ENCODE data around the gene WDR70. TPM values are rescaled to one million over a fixed set of nuclear protein-coding genes. Genes with fewer than 3 reads are reported as not detected.
"Not testable (repeated sequence)": the region's sequence is repeated elsewhere in the genome, so short reads cannot be mapped to it uniquely, and the experiment has no call there.

The WDR70 gene
- total RNA-seq, 1 experiment from 2014 or later, result 55.2 TPM

DNA sequence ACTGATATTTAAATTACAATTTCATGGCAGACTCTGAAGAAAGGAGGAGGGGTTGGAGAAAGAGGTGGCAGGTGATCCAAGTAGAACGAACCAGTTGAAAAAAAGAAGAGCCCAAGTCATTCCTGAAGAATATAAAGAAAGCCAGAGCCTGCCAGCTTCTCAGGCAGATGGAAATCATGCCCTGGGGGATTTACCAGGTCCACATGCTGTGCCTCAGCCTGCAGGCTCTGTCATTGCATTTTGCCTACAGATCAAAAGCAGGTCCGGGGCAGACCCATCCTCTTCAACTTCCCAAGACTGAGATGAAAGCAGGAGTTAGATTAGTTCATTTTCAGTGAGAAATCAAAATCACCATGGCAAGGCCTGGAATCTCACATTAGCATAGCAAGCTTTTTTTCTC is 412.2 kb downstream of the WDR70 start:
- Histone ChIP-seq H3K4me1 (ENCODE audit: insufficient read depth, low read length, poor library complexity, severe bottlenecking) (no peaks in the 10 kb centered on the region), H3K27me3 (replicated peaks; ENCODE audit: insufficient read depth, low read depth, low read length, poor library complexity) (no peaks in the 10 kb centered on the region), H3K4me3 (ENCODE audit: low read depth, low read length, poor library complexity, severe bottlenecking) (no peak overlapping the region), H3K36me3 (ENCODE audit: insufficient read depth, low read length, poor library complexity, severe bottlenecking) (no peaks in the 10 kb centered on the region), H3K9me3 (ENCODE audit: low read depth, low read length, poor library complexity, severe bottlenecking) (peaks cover 3% of the 10 kb centered on the region), H3K27ac (ENCODE audit: low read depth, low read length, poor library complexity, severe bottlenecking) (no peak overlapping the region)
- no peak for TF ChIP-seq EZH2 (IDR thresholded peaks at IDR 0.05; ENCODE audit: borderline replicate concordance, low read depth, low read length, poor library complexity, severe bottlenecking)
- TF ChIP-seq, protein P1, sequence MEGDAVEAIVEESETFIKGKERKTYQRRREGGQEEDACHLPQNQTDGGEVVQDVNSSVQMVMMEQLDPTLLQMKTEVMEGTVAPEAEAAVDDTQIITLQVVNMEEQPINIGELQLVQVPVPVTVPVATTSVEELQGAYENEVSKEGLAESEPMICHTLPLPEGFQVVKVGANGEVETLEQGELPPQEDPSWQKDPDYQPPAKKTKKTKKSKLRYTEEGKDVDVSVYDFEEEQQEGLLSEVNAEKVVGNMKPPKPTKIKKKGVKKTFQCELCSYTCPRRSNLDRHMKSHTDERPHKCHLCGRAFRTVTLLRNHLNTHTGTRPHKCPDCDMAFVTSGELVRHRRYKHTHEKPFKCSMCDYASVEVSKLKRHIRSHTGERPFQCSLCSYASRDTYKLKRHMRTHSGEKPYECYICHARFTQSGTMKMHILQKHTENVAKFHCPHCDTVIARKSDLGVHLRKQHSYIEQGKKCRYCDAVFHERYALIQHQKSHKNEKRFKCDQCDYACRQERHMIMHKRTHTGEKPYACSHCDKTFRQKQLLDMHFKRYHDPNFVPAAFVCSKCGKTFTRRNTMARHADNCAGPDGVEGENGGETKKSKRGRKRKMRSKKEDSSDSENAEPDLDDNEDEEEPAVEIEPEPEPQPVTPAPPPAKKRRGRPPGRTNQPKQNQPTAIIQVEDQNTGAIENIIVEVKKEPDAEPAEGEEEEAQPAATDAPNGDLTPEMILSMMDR (conservative IDR thresholded peaks at IDR 0.05; ENCODE audit: low read depth, low read length), result no peak
- intact Hi-C loops (cut with micrococcal nuclease; ENCODE audit: unreplicated experiment), result no loop called here
- POLR2A ChIA-PET (ENCODE audit: low non-redundant PET), result no interaction called here
- CTCF ChIA-PET, result no interaction called here
- DNase-seq (ENCODE audit: low spot score), result no peak
- no TSS peak for BruUV-seq (replicated peaks)

DNA sequence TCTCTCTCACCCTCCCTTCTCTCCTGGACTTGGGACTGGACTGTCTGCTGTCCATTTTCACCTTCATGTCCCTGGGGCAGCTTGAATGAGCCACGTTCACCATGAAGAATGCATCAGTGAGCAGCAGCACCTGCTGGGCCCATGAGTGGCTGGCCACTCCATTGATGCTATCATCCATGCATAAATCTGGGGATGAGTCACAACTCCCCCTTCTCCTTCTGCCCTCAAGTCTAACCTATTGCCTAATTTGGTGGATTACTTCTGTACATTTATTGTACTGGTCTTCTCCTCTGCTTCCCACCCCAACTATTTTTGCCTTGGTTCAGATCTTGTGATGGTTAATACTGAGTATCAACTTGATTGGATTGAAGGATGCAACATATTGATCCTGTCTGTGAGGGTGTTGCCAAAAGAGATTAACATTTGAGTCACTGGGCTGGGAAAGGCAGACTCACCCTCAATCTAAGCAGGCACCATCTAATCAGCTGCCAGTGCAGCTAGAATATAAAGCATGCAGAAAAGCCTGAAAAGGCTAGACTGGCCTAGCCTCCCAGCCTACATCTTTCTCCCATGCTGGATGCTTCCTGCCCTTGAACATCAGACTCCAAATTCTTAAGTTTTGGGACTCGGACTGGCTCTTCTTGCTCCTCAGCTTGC is 414.0 kb downstream of the WDR70 start:
- Histone ChIP-seq H3K9me3 (ENCODE audit: low read depth, low read length, poor library complexity, severe bottlenecking) (peaks cover 3% of the 10 kb centered on the region), H3K4me1 (ENCODE audit: insufficient read depth, low read length, poor library complexity, severe bottlenecking) (no peaks in the 10 kb centered on the region), H3K27me3 (replicated peaks; ENCODE audit: insufficient read depth, low read depth, low read length, poor library complexity) (no peaks in the 10 kb centered on the region), H3K4me3 (ENCODE audit: low read depth, low read length, poor library complexity, severe bottlenecking) (no peak overlapping the region), H3K36me3 (ENCODE audit: insufficient read depth, low read length, poor library complexity, severe bottlenecking) (no peaks in the 10 kb centered on the region), H3K27ac (ENCODE audit: low read depth, low read length, poor library complexity, severe bottlenecking) (no peak overlapping the region)
- no TSS peak for BruUV-seq (replicated peaks)
- DNase-seq (ENCODE audit: low spot score), result no peak
- POLR2A ChIA-PET (ENCODE audit: low non-redundant PET), result no interaction called here
- intact Hi-C loops (cut with micrococcal nuclease; ENCODE audit: unreplicated experiment), result no loop called here
- CTCF ChIA-PET, result no interaction called here
- TF ChIP-seq EZH2 (IDR thresholded peaks at IDR 0.05; ENCODE audit: borderline replicate concordance, low read depth, low read length, poor library complexity, severe bottlenecking), result no peak
- TF ChIP-seq, protein P1 (conservative IDR thresholded peaks at IDR 0.05; ENCODE audit: low read depth, low read length), result no peak

DNA sequence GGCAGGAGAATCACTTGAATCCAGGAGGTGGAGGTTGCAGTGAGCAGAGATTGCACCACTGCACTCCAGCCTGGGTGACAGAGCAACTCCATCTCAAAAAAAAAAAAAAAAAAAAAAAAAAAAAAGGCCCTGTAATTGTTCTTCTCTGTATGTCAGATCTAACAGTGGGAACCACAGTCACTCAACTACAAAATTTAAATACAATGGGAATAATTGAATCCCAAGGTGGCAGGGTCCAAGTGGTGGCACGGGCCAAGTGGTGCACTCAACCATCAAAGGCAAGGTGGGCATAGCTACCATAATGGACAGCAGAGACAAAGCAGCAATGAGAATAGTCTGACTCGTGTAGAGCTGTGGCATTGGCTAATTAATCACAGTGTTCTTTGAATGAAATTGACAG is 416.2 kb downstream of the WDR70 start:
- H3K4me1 ChIP-seq (ENCODE audit: insufficient read depth, low read length, poor library complexity, severe bottlenecking); H3K27me3 ChIP-seq (replicated peaks; ENCODE audit: insufficient read depth, low read depth, low read length, poor library complexity); H3K27ac ChIP-seq (ENCODE audit: low read depth, low read length, poor library complexity, severe bottlenecking); H3K4me3 ChIP-seq (ENCODE audit: low read depth, low read length, poor library complexity, severe bottlenecking); BruUV-seq (replicated peaks); intact Hi-C loops (cut with micrococcal nuclease; ENCODE audit: unreplicated experiment); DNase-seq (ENCODE audit: low spot score); H3K36me3 ChIP-seq (ENCODE audit: insufficient read depth, low read length, poor library complexity, severe bottlenecking); H3K9me3 ChIP-seq (ENCODE audit: low read depth, low read length, poor library complexity, severe bottlenecking); CTCF ChIA-PET: not testable (repeated sequence)
- POLR2A ChIA-PET (ENCODE audit: low non-redundant PET), result interaction anchor here (0.6 kb wide), 1 partner anchor 269 kb away, joined by 7 read pairs; no protein-coding TSS in a partner anchor

DNA sequence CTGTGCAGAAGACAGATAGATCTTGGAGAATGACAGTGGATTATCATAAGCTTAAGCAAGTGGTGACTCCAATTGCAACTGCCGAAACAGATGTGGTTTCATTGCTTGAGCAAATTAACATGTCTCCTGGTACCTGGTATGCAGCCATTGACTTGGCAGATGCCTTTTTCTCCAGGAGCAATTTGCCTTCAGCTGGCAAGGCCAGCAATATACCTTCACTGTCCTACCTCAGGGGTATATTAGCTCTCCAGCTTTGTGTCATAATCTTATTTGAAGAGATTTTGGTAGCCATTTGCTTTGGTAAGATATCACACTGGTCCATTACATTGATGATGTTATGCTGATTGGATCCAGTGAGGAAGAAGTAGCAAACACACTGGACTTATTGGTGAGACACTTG is 417.3 kb downstream of the WDR70 start:
- H3K27ac ChIP-seq (ENCODE audit: low read depth, low read length, poor library complexity, severe bottlenecking); H3K36me3 ChIP-seq (ENCODE audit: insufficient read depth, low read length, poor library complexity, severe bottlenecking); CTCF ChIA-PET; POLR2A ChIA-PET (ENCODE audit: low non-redundant PET); H3K27me3 ChIP-seq (replicated peaks; ENCODE audit: insufficient read depth, low read depth, low read length, poor library complexity); H3K4me1 ChIP-seq (ENCODE audit: insufficient read depth, low read length, poor library complexity, severe bottlenecking); H3K9me3 ChIP-seq (ENCODE audit: low read depth, low read length, poor library complexity, severe bottlenecking); H3K4me3 ChIP-seq (ENCODE audit: low read depth, low read length, poor library complexity, severe bottlenecking); BruUV-seq (replicated peaks); DNase-seq (ENCODE audit: low spot score); intact Hi-C loops (cut with micrococcal nuclease; ENCODE audit: unreplicated experiment): not testable (repeated sequence)
